Fibroblast of mammary gland (primary cell): ENCODE data around the gene NUP205.

ENCODE experiments used
- DNase-seq: peaks from one replicate; pipeline ENCODE4 v3.0.0-alpha.2; 2010; ENCODE audit warnings: low read depth
- H3K4me3 ChIP-seq: 2 replicates; pipeline ENCODE4 v1.5.1; 2011; ENCODE audit warnings: low read depth, mild to moderate bottlenecking, low read length, moderate library complexity; ENCODE audit not compliant: control insufficient read depth
- TF ChIP-seq, protein P1 (sequence below): conservative IDR thresholded peaks from 2 replicates; pipeline ENCODE4 v1.5.1; 2011; ENCODE audit warnings: low read depth, low read length, inconsistent platforms; ENCODE audit not compliant: control insufficient read depth, insufficient read depth

Gene NUP205

GRCh38 chr7:135584362-135585353, 26.9 kb downstream of the NUP205 start:
- DNase-seq, result peak; percentile 39
- no peak overlapping the region for H3K4me3 ChIP-seq
- TF ChIP-seq, protein P1, sequence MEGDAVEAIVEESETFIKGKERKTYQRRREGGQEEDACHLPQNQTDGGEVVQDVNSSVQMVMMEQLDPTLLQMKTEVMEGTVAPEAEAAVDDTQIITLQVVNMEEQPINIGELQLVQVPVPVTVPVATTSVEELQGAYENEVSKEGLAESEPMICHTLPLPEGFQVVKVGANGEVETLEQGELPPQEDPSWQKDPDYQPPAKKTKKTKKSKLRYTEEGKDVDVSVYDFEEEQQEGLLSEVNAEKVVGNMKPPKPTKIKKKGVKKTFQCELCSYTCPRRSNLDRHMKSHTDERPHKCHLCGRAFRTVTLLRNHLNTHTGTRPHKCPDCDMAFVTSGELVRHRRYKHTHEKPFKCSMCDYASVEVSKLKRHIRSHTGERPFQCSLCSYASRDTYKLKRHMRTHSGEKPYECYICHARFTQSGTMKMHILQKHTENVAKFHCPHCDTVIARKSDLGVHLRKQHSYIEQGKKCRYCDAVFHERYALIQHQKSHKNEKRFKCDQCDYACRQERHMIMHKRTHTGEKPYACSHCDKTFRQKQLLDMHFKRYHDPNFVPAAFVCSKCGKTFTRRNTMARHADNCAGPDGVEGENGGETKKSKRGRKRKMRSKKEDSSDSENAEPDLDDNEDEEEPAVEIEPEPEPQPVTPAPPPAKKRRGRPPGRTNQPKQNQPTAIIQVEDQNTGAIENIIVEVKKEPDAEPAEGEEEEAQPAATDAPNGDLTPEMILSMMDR, result no peak

DNA sequence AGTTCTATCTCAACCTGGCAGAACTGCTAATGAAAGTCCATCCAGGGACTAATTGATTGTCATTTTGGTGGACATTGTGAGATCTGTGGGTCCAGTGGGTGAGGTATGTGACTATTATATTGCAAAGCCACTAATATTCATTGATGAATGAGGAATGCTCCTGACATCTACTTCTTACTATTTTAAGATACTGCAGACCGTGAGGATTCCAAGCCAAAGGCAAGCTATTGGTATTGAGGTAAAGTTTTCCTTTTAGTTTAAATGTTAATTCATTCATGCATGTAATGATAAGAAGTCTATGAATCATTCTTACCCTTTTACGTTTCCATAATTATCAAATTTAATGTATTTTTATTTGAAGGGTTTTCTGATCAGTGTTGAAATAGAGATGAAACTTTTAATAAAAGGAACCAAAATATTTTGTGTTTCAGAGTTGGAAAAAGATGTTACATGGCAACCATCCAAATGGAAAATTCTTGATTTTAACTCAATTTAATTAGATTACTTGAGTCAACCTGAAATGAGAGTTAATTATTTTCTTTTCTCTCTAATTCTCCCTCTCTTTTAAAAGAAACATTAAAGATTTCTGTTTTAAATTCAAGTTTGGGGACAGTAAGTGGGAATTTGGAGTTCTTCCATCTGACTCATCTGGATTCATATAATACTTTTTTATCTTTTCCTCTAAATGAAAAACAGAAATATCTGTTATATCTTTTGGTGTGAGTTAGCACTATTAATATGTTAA, 39.6 kb downstream of the NUP205 start:
- H3K4me3 ChIP-seq, result no peak overlapping the region
- peak; percentile 48 for DNase-seq
- TF ChIP-seq, protein P1, result no peak

- TF ChIP-seq, protein P1, result no peak
- no peak overlapping the region for H3K4me3 ChIP-seq
- peak; percentile 16 for DNase-seq
Measured at GRCh38 chr7:135597926-135598305, 40.2 kb downstream of the NUP205 start.

- H3K4me3 ChIP-seq, result no peak overlapping the region
- no peak for DNase-seq
- TF ChIP-seq, protein P1, result no peak
Measured at GRCh38 chr7:135599471-135599870, 41.8 kb downstream of the NUP205 start.

- TF ChIP-seq, protein P1, result no peak
- DNase-seq, result no peak
- no peak overlapping the region for H3K4me3 ChIP-seq
Measured at GRCh38 chr7:135600226-135600625, 42.5 kb downstream of the NUP205 start.

- no peak overlapping the region for H3K4me3 ChIP-seq
- TF ChIP-seq, protein P1, result no peak
- DNase-seq, result peak; percentile 67
Measured at GRCh38 chr7:135601182-135601581, 43.5 kb downstream of the NUP205 start.
